Measurements from ENCODE around the gene CEP192.
"Not testable (repeated sequence)": the region's sequence is repeated elsewhere in the genome, so short reads cannot be mapped to it uniquely, and the experiment has no call there.

CEP192 gene

DNA sequence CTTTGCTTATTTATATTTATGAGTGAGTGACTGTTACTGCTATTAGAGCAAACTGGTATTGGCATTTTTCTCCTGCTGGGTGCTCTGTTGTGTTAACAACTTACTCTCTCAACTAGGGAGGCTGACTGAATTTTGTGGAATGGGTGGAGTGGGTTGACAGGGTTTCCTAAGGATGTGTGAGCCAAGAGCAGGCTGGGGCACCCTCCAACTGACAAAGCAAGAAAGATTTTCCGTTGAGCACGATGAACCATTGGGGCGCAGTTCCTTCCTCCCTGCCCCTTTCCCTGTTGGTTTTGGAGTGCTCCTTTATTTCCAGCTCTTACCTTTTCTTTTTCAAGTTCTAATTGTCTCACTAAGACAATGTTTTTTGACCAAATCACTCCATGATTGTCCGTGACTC, 23.0 kb upstream of the CEP192 start:
- no peak for TF ChIP-seq CTCF (IDR thresholded peaks at IDR 0.05; ENCODE audit: control extremely low read depth, extremely low read depth, low read depth, missing control alignments)
- POLR2A ChIA-PET: no interaction called here
- DNase-seq (ENCODE audit: extremely low spot score): no peak
- CTCF ChIA-PET: interaction anchor here (1.0 to 1.4 kb wide), 2 partner anchors 10 to 16 kb away, joined by 3 read pairs; no protein-coding TSS in a partner anchor

- no peak for DNase-seq (ENCODE audit: extremely low spot score)
- TF ChIP-seq CTCF (IDR thresholded peaks at IDR 0.05; ENCODE audit: control extremely low read depth, extremely low read depth, low read depth, missing control alignments): no peak
- ChIA-PET POLR2A (no interaction called here), CTCF (interaction anchor here (1.0 to 1.6 kb wide), 2 partner anchors 15 to 36 kb away, joined by 3 read pairs; no protein-coding TSS in a partner anchor)
Measured at GRCh38 chr18:12968619-12969018, 22.5 kb upstream of the CEP192 start.

- no peak for TF ChIP-seq CTCF (IDR thresholded peaks at IDR 0.05; ENCODE audit: control extremely low read depth, extremely low read depth, low read depth, missing control alignments)
- DNase-seq (ENCODE audit: extremely low spot score): no peak
- POLR2A ChIA-PET: interaction anchor here (0.6 kb wide), 1 partner anchor 9 kb away, joined by 9 read pairs; no protein-coding TSS in a partner anchor
- CTCF ChIA-PET: interaction anchor here (1.0 to 1.5 kb wide), 2 partner anchors 11 to 15 kb away, joined by 3 to 5 read pairs; no protein-coding TSS in a partner anchor
Measured at GRCh38 chr18:12973562-12974213, 17.5 kb upstream of the CEP192 start.

- POLR2A ChIA-PET: interaction anchor here (0.5 kb wide), 1 partner anchor 92 kb away, joined by 3 read pairs; no protein-coding TSS in a partner anchor
- no peak for TF ChIP-seq CTCF (IDR thresholded peaks at IDR 0.05; ENCODE audit: control extremely low read depth, extremely low read depth, low read depth, missing control alignments)
- DNase-seq (ENCODE audit: extremely low spot score): no peak
- CTCF ChIA-PET: interaction anchor here (0.6 to 1.9 kb wide), 4 partner anchors 9 to 62 kb away, joined by 3 to 5 read pairs (median 4); no protein-coding TSS in a partner anchor
Measured at GRCh38 chr18:12975488-12975887, 15.7 kb upstream of the CEP192 start.

DNA sequence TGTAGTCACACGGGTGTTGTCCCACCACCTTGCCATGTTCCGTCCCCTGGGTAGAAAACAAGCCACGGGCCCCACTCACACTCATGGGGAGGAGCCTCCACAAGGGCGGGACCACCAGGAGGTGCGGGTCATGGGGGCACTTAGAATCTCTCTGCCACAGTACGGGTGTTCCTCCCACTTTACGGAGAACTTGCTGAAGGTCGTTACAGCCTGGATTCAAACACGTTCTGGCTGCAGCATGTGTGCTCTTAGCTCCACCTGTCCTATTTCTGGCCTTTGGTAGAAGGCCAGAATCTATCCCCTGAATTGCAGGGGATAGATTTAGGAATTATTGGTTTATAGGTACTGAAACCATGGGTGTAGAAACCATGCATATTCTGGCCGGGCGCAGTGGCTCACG, 14.9 kb upstream of the CEP192 start:
- ChIA-PET POLR2A (no interaction called here), CTCF (interaction anchor here (1.2 to 1.9 kb wide), 4 partner anchors 8 to 83 kb away, joined by 3 to 5 read pairs (median 4); no protein-coding TSS in a partner anchor)
- no peak for TF ChIP-seq CTCF (IDR thresholded peaks at IDR 0.05; ENCODE audit: control extremely low read depth, extremely low read depth, low read depth, missing control alignments)
- DNase-seq (ENCODE audit: extremely low spot score): no peak

DNA sequence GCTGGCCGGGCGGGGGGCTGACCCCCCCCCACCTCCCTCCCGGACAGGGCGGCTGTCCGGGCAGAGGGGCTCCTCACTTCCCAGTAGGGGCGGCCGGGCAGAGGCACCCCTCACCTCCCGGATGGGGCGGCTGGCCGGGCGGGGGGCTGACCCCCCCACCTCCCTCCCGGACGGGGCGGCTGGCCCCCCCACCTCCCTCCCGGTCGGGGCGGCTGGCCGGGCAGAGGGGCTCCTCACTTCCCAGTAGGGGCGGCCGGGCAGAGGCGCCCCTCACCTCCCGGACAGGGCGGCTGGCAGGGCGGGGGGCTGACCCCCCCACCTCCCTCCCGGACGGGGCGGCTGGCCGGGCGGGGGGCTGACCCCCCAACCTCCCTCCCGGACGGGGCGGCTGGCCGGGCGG, 11.1 kb upstream of the CEP192 start:
- POLR2A ChIA-PET; CTCF ChIA-PET; DNase-seq (ENCODE audit: extremely low spot score): not testable (repeated sequence)

DNA sequence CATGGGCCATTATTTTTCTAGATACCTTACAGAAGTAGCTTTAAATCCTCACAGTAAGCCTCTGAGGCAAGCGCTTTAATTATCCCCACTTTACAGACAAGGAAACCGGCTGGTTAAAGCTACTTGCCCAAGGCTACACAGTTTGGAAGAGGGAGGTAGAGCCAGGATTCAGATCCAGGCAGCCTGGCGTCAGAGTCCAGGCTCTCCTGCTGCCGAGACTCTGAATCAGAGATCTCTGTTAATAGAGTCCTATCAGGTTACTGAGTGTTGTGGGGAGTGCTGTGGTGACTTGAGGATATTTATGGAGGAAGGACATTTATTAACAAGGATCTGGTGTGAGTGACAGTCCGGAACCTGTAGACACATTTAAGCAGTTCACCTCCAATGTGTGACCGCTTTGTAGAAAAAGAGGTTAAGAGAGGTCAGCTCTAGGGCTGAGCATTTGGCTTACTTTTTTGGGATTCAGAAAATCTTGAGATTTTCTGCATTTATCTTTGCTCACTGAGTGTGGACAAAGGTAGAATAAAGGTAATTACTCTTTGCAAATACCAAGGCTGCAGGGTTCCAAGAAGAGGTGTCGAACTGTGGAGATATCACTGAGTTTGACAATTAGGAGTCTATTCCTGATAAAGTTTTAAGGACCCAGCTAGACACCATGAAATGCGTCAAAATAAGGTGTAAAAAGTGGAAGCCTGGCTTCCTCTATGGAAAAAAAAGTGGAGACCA, 1.6 kb upstream of the CEP192 start:
- ChIA-PET POLR2A (no interaction called here), CTCF (interaction anchor here (0.8 to 1.5 kb wide), 5 partner anchors 9 to 19 kb away, joined by 3 to 5 read pairs (median 4); no protein-coding TSS in a partner anchor)
- TF ChIP-seq CTCF (IDR thresholded peaks at IDR 0.05; ENCODE audit: control extremely low read depth, extremely low read depth, low read depth, missing control alignments): no peak
- no peak for DNase-seq (ENCODE audit: extremely low spot score)
